RPMI8226 (cell line): ENCODE measurements around the gene CHIT1.

Source experiments
- DNase-seq: peaks from one replicate; pipeline ENCODE4 v3.0.0-alpha.2; 2015

Gene CHIT1

DNA sequence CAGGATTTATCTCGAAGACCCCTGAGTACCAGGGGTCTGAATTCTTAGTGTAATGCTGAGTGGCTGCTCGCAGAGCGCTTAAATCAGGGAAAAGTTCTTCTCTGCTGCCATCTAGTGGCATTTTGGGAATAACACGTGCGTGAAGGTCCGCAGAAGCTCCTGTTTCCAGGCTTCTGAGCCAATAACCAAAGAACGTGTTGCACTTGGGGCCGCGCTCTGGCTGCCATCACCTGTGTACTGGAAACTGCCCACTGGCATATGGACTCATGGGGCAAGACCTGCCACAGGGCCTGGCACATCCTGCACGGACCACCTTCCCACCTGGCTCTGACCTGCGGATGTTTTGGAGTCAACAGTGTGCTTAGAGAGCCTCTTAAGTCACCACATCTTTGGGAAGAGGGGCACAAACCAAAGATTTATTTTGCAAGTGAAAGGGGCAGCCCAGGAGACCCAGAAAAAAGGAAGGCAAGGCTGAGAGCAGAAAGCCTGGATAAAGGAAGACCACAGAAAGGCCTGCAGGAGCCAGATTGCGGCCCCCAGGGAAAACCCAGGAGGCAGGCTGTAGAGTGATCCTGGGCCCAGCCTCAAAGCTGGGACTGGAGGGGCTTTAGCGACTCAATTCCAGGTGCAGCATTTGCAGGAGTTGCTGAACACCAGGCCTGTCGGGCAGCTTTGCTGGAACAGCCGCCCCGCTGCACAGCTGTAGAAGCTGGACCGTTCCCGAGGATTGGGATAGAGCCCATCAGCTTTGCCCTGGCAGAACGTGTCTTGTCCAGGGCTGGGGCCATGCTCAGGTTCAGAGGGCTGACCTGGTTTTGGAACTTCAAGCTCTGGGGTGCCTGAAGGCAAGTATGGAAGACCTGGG is 13.0 kb downstream of the CHIT1 start:
- DNase-seq, result peak; percentile 82

DNA sequence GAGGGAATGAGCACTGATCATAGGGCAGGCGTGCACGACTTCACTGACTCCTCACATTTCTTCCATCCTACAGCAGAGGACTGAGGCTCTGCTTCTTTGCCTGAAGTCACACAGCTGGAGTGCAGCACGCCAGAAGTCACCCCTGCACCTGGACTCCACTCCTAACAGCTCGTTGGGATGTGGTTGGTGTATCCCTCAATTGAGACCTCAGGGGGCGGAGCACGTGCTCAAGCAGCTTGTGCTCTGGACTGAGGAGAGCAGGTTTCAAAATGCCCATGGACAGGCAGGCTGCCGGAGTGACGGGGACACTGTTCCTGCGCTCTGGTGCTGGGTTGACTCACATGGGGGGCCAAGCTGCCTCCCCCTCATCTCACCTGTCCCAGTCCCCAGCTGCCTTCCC is 13.9 kb downstream of the CHIT1 start:
- DNase-seq, result peak; percentile 37

DNA sequence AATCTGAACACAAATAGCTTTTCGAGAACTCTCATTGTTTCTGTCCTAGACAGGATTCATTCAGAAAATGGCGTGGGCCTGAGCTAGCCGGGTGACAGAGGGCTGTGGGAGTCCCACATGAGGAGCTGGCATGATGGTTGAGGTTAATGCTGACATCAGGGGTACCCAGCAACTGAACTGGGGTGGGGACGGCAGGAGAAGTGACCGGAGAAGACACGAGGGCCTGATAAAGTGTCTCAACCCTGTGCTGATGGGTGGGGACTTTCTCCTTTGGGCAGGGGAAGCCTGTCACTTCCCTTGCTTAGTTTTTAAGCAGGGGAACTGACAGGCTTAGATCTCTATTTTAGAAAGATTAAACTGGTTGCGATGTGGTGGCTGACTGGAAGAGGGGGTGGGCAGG is 14.6 kb downstream of the CHIT1 start:
- no peak for DNase-seq

DNA sequence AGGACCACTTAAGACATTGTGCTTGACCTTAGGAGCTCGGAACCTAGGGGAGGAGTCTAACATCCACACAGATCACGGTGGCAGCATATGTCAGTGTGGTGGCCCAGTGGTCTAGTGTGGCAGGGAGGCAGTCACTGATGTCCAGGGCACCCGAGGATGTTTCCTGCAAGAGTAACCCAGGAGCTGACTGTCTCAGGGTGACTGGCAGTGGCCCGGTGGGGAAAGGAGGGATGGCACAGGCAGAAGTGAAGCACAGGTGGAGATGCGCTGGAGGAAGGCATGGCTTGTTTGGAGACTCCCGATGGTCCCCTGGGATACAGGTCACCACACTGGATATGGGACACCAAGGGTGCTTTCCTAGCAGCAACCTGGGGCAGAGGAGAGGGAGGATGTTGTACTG is 16.3 kb downstream of the CHIT1 start:
- no peak for DNase-seq

DNA sequence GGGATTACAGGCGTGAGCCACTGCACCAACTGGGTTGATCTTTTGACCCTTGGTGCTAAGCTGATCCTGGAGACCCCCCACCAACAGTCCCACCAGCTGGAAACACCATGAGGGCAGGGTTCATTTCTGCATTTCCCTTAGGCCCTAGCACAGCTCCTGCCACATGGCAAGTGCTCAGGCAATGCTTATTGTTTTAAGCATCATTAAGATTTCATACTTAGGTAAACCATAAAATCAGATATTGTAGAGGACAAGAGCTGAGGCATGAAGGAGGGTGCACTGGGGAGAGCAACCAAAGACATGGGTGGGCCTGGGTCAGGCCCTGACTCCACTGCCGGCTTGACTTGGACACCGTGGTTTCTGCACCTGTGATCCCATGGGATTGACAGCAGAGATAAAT is 17.7 kb downstream of the CHIT1 start:
- DNase-seq, result no peak

- no peak for DNase-seq
These were observed 18.5 kb downstream of the CHIT1 start for GRCh38 chr1:203210988-203211387.

DNA sequence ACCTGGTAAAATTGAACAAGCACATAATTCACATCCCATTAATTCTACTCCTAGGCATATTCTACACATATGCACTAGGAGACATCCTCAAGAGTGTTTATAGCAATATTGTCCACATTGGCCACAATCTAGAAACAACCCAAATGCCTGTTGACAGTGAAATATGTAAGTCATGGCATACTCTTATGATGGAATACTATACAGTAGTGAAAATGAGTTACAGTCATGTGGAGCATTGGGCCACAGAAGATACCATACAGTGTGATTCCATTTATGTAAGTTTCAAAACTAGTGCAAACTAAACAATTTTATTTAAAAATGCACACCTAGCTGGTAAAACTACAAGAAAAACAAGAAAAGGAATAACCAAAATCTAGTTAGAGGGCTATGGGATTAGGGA is 19.1 kb downstream of the CHIT1 start:
- no peak for DNase-seq

GRCh38 chr1:203208181-203208580 is 21.3 kb downstream of the CHIT1 start:
- DNase-seq, result no peak

DNA sequence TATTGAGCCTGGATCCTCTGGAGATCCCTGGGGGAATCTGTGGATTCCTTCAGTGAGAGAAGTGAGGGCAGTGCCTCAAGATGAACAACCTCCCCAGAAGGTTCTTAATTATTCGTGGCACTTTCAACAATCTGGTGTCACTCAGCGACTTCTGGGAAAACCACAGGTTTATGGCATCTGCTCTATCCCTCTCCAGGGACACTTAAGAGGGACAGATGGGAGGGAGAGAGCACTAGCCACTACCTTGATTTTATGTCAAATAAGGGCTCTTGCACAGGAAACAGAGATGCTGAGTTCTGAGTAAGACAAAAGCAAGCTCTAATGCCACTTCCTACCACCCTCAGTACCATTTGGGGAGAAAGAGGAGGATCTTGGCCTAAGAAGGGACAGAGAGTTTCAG is 21.7 kb downstream of the CHIT1 start:
- no peak for DNase-seq

- no peak for DNase-seq
These were observed 23.3 kb downstream of the CHIT1 start for GRCh38 chr1:203206129-203206687.

DNA sequence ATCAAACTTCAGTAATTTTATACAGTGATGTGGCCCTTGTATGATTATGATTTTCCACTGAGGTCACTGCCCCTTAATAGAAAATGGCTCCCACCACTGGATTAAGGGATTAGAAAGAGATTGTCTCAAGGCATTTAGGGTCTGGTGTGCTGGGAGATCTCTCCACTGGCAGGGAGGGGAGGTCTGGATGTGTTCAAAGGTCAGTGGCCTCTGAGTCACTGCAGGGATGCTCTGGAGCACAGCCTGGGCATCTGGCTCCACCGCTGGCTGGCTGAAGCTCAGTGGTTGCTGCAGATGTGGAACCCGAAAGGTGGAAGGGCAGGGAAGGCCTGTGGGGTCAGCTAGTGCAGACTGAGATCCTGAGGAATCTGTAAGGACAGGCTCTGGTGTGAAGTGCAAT is 24.7 kb downstream of the CHIT1 start:
- no peak for DNase-seq

GRCh38 chr1:203202431-203203245 is 26.8 kb downstream of the CHIT1 start:
- DNase-seq, result no peak

DNA sequence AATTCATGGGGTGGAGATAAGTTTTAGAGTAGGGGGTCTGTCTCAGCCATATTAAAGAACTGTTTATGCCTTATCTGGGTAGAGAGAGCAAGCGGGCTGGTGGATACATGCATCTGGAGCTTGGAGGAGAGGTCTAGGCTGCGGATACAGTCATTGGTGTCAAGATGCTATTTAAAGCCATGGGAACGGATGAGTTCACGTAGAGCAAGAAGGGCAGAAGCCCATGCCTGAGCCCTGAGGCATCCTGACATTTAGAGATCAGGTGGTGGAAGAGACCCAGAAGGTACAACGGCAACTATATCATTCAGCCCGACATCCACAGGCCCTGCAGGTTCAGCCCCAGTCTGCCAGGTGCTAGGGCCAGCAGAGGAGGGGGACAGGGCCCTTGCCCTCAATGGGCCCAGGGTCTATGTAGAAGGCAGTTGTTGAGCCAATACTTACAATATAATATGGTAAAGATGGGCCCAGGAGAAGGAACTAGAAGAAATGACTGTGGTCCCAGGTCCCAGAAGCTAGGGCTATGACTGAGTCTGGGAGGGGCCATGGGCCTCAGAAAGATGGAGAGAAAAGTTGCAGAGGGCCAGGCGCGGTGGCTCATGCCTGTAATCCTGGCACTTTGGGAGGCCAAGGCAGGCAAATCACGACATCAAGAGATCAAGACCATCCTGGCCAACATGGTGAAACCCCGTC is 27.8 kb downstream of the CHIT1 start:
- no peak for DNase-seq

DNA sequence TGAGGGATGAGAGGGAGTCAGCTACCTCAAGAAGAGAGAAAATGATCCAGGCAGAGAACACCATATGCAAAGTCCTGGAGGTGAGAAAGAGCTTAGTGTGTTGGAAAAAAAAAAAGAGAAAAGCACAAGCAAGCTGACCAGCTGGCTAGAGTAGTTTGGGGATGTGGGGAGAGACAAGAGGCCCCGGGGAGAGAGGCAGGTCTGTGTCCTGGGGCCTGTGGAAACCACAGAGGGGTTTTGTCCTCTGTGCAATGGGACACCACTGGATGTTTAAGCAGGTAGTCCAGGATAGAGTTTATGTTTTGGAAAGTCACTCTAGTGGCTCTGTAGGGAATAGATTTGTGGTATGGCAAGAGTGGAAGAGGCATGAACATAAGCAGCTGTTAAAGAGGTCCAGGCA is 28.6 kb downstream of the CHIT1 start:
- no peak for DNase-seq

- no peak for DNase-seq
These were observed 29.5 kb downstream of the CHIT1 start for GRCh38 chr1:203199816-203200571.

- no peak for DNase-seq
These were observed 30.0 kb downstream of the CHIT1 start for GRCh38 chr1:203199481-203199815.

- DNase-seq, result no peak
These were observed 30.5 kb downstream of the CHIT1 start for GRCh38 chr1:203199002-203199401.

- peak; percentile 62 for DNase-seq
These were observed 31.8 kb downstream of the CHIT1 start for GRCh38 chr1:203197625-203198024.

DNA sequence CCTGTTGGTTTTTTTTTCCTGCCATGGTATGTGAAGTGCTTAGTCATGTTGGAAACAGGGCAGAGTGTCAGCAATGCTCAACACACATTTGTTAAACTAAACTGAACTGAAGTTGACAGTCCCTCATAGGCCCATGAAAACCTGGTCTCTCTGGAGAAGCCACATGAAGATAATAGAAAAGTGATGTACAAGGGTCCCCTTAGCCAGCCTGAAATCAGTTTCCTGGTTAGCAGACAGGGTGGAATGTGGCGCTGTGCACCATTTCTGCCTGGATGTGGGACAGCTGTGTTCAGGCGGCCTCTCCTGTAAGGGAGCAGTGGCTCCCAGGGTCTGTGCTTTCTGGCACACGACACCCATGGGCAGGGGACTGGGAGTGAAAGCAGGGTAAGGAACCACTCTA is 33.1 kb downstream of the CHIT1 start:
- no peak for DNase-seq

DNA sequence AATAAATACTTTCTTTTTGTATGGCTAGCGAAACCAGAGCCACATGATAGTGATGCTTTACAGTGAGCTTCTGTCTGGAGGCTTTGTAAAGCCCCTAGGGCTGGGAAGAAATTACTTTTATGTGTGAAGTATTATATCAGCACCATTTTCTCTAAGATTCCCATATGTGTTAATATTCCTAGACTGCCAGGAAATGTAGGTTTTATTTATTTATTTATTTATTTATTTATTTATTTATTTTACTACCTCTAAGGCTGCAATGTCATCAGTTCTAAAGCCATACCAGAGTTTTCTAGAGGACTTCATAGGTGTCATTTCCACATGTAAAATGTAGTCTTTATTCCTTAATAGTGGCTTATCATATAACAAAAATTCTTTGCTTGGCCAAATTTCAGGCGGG is 38.5 kb downstream of the CHIT1 start:
- no peak for DNase-seq

- peak; percentile 38 for DNase-seq
These were observed 39.5 kb downstream of the CHIT1 start for GRCh38 chr1:203189951-203190352.

- no peak for DNase-seq
These were observed 40.7 kb downstream of the CHIT1 start for GRCh38 chr1:203188686-203189232.
